ENCODE results near the gene IL3RA. TPM values are rescaled to one million over a fixed set of nuclear protein-coding genes. Genes with fewer than 3 reads are reported as not detected.

IL3RA gene
- total RNA-seq, 1 donor from 2014 or later, result 1.7 TPM

Small RNA genes within 50 kb of the gene (small RNA-seq; reads per million reads assigned to genes)
- gene MIR3690 (ENCODE audit: low replicate concordance), result not detected
- not detected for gene RNA5SP498 (ENCODE audit: low replicate concordance)

Other genes with a start within 250 kb of the IL3RA start
- under 0.01 TPM for gene CRLF2, start 124.1 kb upstream of the IL3RA start, total RNA-seq
- gene CSF2RA, start 68.0 kb upstream of the IL3RA start, total RNA-seq, result 2.5 TPM
- 86.3 TPM for gene SLC25A6, start 55.3 kb downstream of the IL3RA start, total RNA-seq
- 10.1 TPM for gene ASMTL, start 116.1 kb downstream of the IL3RA start, total RNA-seq
- not detected for gene P2RY8, start 200.4 kb downstream of the IL3RA start, total RNA-seq